ENCODE data around the gene KLLN.
"Not testable (repeated sequence)": the region's sequence is repeated elsewhere in the genome, so short reads cannot be mapped to it uniquely, and the experiment has no call there.

Gene KLLN

GRCh38 chr10:87863053-87863943, at the start of gene KLLN, which contains the start of gene PTEN:
Gene KLLN, minus strand, starts transcription at chr10:87863533. Its CDS starts 1,046 bp downstream, at chr10:87862487.
Gene PTEN, plus strand, starts transcription at chr10:87863625. Its CDS starts 845 bp downstream, at chr10:87864470.
- DNase-seq, result peak; percentile 87

DNA sequence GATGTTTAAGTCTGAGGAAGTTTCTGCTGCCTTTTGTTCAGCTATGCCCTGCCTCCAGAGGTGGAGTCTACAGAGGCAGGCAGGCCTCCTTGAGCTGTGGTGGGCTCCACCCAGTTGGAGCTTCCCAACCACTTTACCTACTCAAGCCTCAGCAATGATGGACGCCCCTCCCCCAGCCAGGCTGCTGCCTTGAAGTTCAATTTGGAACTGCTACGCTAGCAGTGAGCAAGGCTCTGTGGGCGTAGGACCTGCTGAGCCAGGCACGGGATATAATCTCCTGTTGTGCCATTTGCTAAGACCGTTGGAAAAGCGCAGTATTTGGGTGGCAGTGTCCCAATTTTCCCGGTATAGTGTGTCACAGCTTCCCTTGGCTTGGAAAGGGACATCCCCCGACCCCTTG, 40.1 kb upstream of the KLLN start:
- DNase-seq, result not testable (repeated sequence)

DNA sequence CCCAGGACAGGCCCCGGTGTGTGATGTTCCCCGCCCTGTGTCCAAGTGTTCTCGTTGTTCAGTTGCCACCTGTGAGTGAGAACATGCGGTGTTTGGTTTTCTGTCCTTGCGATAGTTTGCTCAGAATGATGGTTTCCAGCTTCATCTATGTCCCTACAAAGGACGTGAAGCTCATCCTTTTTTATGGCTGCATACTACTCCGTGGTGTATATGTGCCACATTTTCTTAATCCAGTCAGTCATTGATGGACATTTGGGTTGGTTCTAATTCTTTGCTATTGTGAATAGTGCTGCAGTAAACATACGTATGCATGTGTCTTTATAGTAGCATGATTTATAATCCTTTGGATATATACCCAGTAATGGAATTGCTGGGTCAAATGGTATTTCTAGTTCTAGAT, 34.6 kb upstream of the KLLN start:
- not testable (repeated sequence) for DNase-seq

DNA sequence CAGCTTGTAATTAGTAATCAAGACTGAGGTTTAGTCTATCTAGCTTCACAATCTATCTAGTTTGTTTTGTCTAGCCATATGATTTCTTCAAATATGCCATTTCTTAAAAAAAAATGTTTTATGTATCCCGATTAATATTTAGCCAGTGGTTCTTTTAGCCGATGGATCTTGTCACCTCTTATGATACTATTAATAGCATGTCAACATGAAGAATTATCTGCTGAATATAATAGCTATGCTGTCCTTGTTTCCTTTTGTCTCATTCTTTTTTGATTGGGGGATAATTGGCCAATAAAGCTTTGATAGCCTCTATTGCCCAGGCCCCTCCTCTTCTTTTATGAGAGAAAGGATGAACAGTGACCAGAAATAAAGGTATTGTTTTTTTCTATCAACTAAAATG, 32.9 kb upstream of the KLLN start:
- DNase-seq, result no peak

GRCh38 chr10:87895430-87895829, 32.1 kb upstream of the KLLN start:
- DNase-seq, result no peak

GRCh38 chr10:87887548-87888289, 24.4 kb upstream of the KLLN start:
- DNase-seq, result no peak

GRCh38 chr10:87887146-87887545, 23.8 kb upstream of the KLLN start:
- DNase-seq, result no peak

- DNase-seq, result no peak
These were observed 23.3 kb upstream of the KLLN start for GRCh38 chr10:87886635-87887034.

DNA sequence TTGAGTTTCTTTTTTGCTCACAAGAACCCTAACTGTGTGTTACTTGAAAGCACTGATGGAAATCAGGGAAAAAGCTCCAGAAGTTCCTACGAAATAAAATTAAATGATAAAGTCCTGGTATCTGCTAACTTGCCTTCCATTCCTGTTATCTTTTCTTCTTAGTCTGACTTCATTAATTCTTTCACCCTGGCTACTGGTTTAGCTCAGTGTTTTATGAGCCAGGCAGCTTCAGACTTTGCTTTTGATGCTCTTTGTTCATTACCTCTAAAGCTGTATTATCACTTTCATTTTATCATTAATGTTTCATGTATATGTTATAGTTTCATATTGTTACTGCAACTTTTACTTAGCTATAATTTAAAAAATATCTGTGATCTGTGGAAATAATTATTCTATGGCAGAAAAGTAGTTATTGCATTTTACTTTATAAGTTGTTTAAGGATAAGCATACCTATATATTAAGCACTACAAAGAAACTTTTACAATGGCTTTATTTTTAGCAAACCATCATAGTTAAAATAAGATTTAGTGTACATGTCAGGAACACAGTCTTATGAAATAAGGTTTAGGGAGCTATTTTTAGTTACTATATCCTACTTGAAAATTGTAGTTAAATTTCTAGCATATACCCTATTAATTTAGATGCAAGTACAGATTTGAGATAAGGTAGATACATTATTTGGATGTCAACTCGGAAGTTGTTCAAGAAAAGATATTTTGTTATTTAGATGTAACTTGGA, 19.4 kb upstream of the KLLN start:
- no peak for DNase-seq

GRCh38 chr10:87881373-87882059, 18.2 kb upstream of the KLLN start:
- DNase-seq, result not testable (repeated sequence)

- DNase-seq, result no peak
These were observed 17.0 kb upstream of the KLLN start for GRCh38 chr10:87880336-87880735.

- DNase-seq, result no peak
These were observed 15.5 kb upstream of the KLLN start for GRCh38 chr10:87878664-87879459.

- no peak for DNase-seq
These were observed 12.7 kb upstream of the KLLN start for GRCh38 chr10:87875929-87876571.

- no peak for DNase-seq
These were observed 10.3 kb upstream of the KLLN start for GRCh38 chr10:87873656-87874055.

GRCh38 chr10:87872828-87873227, 9.5 kb upstream of the KLLN start:
- no peak for DNase-seq

- DNase-seq, result no peak
These were observed 6.6 kb upstream of the KLLN start for GRCh38 chr10:87869773-87870551.

- not testable (repeated sequence) for DNase-seq
These were observed 5.8 kb upstream of the KLLN start for GRCh38 chr10:87869139-87869538.

DNA sequence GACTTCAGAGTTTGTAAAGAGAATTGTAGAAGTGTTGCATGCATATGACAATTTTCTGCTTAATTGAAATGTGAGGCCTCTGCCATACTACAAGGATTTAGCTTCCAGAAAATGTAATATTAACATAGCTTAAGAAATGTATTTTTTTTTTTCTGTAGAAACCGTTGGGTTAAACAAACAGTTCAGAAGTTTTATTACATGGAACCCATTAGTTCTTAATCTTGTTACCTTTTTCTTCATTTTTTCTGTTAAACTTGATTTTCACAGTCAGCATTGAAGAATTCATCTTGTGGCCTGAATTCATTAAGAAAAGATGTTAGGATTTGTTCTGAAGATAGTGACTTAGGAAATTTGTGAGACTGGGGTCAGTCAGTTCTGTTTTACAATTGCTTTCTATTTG, 4.9 kb upstream of the KLLN start:
- no peak for DNase-seq

DNA sequence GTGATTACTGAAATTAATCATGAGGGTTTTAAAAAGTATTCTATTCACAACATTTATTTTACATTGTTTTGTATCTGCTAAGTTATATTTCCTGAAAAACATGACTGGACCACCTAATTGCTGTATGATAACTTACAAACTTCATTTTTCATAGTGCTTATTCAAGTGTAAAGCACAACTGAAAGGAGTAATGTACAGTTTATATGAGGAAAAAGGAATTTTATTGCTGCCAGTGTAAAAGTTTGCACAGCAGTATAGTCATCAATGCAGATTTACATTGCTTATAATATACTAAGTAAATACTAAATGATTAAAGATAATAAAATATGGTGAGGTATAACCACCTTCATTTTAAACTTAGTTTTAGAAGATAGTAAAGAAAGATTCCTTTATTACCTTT, 4.1 kb upstream of the KLLN start:
- no peak for DNase-seq

DNA sequence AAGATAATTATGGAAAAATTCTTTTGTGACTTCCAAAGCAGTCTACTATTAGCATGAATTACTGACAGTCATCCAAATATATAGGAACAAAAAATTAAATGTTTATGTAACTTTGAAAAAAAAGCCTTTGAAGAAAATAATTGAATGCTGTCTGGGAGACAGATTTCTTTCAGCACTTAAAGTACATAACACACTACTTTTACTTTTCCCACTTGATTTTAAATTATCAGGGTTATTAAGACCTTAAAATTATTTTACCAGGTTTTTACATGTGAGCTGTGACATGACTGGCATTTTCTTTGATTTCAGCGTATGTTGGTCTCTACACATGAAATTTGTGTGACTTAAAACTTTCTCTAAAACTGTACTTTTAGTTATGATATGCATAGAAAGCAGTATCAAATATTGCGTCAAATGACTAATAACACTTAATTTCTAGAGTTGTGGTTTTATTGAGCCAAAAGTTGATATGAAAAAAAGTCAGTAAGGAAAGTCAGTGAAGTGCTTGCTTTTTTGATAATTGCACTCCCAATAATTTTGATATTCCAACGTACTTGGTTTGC, 3.2 kb upstream of the KLLN start:
- DNase-seq, result no peak

All from CD4-positive, alpha-beta T cell treated with Interleukin-12 subunit alpha and Interleukin-12 subunit beta, for 1 hour (primary cell).